Measurements from ENCODE around the gene ACSL1. TPM values are rescaled to one million over a fixed set of nuclear protein-coding genes. Genes with fewer than 3 reads are reported as not detected.

Gene ACSL1
- total RNA-seq, 1 donor from 2014 or later = 5.1 TPM

- Histone ChIP-seq H3K36me3 (no peaks in the 10 kb centered on the region), H3K4me3 (peak overlapping the region; percentile 49), H3K27ac (no peak overlapping the region), H4K20me1 (ENCODE audit: low read depth) (peaks cover 28% of the 10 kb centered on the region), H3K9me3 (ENCODE audit: low read depth) (no peaks in the 10 kb centered on the region), H3K4me2 (peak overlapping the region; percentile 82), H3K4me1 (peaks cover 3% of the 10 kb centered on the region), H3K27me3 (peaks cover 96% of the 10 kb centered on the region), H2AFZ (replicated peaks) (peak overlapping the region; percentile 30), H3F3A (ENCODE audit: low read depth) (peaks cover 9% of the 10 kb centered on the region), H3K9ac (no peak overlapping the region), H3K79me2 (ENCODE audit: low read depth) (no peaks in the 10 kb centered on the region)
- no peak for DNase-seq (ENCODE audit: low spot score)
- H3K27me3 Mint-ChIP-seq (ENCODE audit: insufficient read depth, low read depth) = peaks cover 40% of the 10 kb centered on the region
- H3K27ac Mint-ChIP-seq = no peak overlapping the region
- peaks cover 8% of the 10 kb centered on the region for H3K4me1 Mint-ChIP-seq
- no peaks in the 10 kb centered on the region for H3K36me3 Mint-ChIP-seq
- no peak for TF ChIP-seq CTCF (IDR thresholded peaks at IDR 0.05)
- TF ChIP-seq EZH2phosphoT487 (IDR thresholded peaks at IDR 0.05) = peak; percentile 34
- peak; percentile 56 for TF ChIP-seq EZH2 (IDR thresholded peaks at IDR 0.05)
- H3K4me3 Mint-ChIP-seq = peak overlapping the region; percentile 84
- peaks cover 3% of the 10 kb centered on the region for H3K9me3 Mint-ChIP-seq
Observed at GRCh38 chr4:184826691-184827270, 1.0 kb upstream of the ACSL1 start.

- no peak overlapping the region for H3K27ac ChIP-seq
- H3K27ac Mint-ChIP-seq = peak overlapping the region; percentile 42
- no peaks in the 10 kb centered on the region for H3K36me3 ChIP-seq
Observed at GRCh38 chr4:184825141-184825895, 450 bp downstream of the ACSL1 start.

GRCh38 chr4:184824776-184825084 lies 1.0 kb downstream of the ACSL1 start:
- H3K79me2 ChIP-seq (ENCODE audit: low read depth) = no peaks in the 10 kb centered on the region
- no peak overlapping the region for H3K4me3 ChIP-seq
- H3K9me3 ChIP-seq (ENCODE audit: low read depth) = no peaks in the 10 kb centered on the region
- peaks cover 9% of the 10 kb centered on the region for H3F3A ChIP-seq (ENCODE audit: low read depth)
- Mint-ChIP-seq H3K4me1 (peaks cover 10% of the 10 kb centered on the region), H3K36me3 (no peaks in the 10 kb centered on the region), H3K27me3 (ENCODE audit: insufficient read depth, low read depth) (peaks cover 35% of the 10 kb centered on the region), H3K4me3 (peak overlapping the region; percentile 93), H3K27ac (peak overlapping the region; percentile 42), H3K9me3 (peaks cover 3% of the 10 kb centered on the region)
- no peak overlapping the region for H3K9ac ChIP-seq
- no peak overlapping the region for H2AFZ ChIP-seq (replicated peaks)
- H3K4me2 ChIP-seq = no peak overlapping the region
- no peak overlapping the region for H3K27ac ChIP-seq
- peaks cover 99% of the 10 kb centered on the region for H3K27me3 ChIP-seq
- no peaks in the 10 kb centered on the region for H3K36me3 ChIP-seq
- DNase-seq (ENCODE audit: low spot score) = no peak
- peaks cover 28% of the 10 kb centered on the region for H4K20me1 ChIP-seq (ENCODE audit: low read depth)
- peaks cover 3% of the 10 kb centered on the region for H3K4me1 ChIP-seq
- TF ChIP-seq CTCF (IDR thresholded peaks at IDR 0.05) = no peak
- TF ChIP-seq EZH2phosphoT487 (IDR thresholded peaks at IDR 0.05) = no peak
- TF ChIP-seq EZH2 (IDR thresholded peaks at IDR 0.05) = no peak

More at GRCh38 chr4:184825141-184825895, 450 bp downstream of the ACSL1 start:
- peaks cover 28% of the 10 kb centered on the region for H4K20me1 ChIP-seq (ENCODE audit: low read depth)
- H2AFZ ChIP-seq (replicated peaks) = peak overlapping the region; percentile 33
- H3K4me1 Mint-ChIP-seq = peaks cover 8% of the 10 kb centered on the region
- TF ChIP-seq CTCF (IDR thresholded peaks at IDR 0.05) (no peak), EZH2phosphoT487 (IDR thresholded peaks at IDR 0.05) (peak; percentile 82), EZH2 (IDR thresholded peaks at IDR 0.05) (peak; percentile 83)
- no peak for DNase-seq (ENCODE audit: low spot score)
- peak overlapping the region; percentile 78 for H3K4me2 ChIP-seq
- H3K9me3 ChIP-seq (ENCODE audit: low read depth) = no peaks in the 10 kb centered on the region
- H3K9me3 Mint-ChIP-seq = peaks cover 3% of the 10 kb centered on the region
- peaks cover 36% of the 10 kb centered on the region for H3K27me3 Mint-ChIP-seq (ENCODE audit: insufficient read depth, low read depth)
- no peak overlapping the region for H3K9ac ChIP-seq
- H3K4me3 ChIP-seq = peak overlapping the region; percentile 49
- no peaks in the 10 kb centered on the region for H3K79me2 ChIP-seq (ENCODE audit: low read depth)
- H3K4me1 ChIP-seq = peaks cover 3% of the 10 kb centered on the region
- no peaks in the 10 kb centered on the region for H3K36me3 Mint-ChIP-seq
- peaks cover 99% of the 10 kb centered on the region for H3K27me3 ChIP-seq
- H3F3A ChIP-seq (ENCODE audit: low read depth) = peaks cover 9% of the 10 kb centered on the region
- H3K4me3 Mint-ChIP-seq = peak overlapping the region; percentile 93
